Measurements from ENCODE around the gene MDM4. TPM values are rescaled to one million over a fixed set of nuclear protein-coding genes. Genes with fewer than 3 reads are reported as not detected.

Gene MDM4
- total and polyA plus RNA-seq, 2 donors (not counting 1 experiment from before 2014, with no cell fraction given): 46.6 to 374 TPM

- H3K27ac ChIP-seq (ENCODE audit: low read length in 2 of 2): no peak overlapping the region
- H3K4me3 ChIP-seq (ENCODE audit: control extremely low read depth in 1 of 5, extremely low read depth in 1 of 5, insufficient read depth in 1 of 5, low read depth in 2 of 5, low read length in 4 of 5): no peak overlapping the region
- Mint-ChIP-seq H3K9me3 (ENCODE audit: insufficient read depth) (no peaks in the 10 kb centered on the region), H3K4me1 (peaks cover 12% of the 10 kb centered on the region), H3K27me3 (no peaks in the 10 kb centered on the region), H3K4me3 (no peak overlapping the region), H3K27ac (no peak overlapping the region)
- no peak for TF ChIP-seq CTCF (IDR thresholded peaks at IDR 0.05)
- no peak for TF ChIP-seq EZH2 (IDR thresholded peaks at IDR 0.05; ENCODE audit: borderline replicate concordance, insufficient read depth, low read depth, low read length, poor library complexity, severe bottlenecking)
- H3K9me3 ChIP-seq (ENCODE audit: control extremely low read depth in 1 of 3, control insufficient read depth in 2 of 3, insufficient read depth in 1 of 3, low read length in 2 of 3): peaks cover 0 to 3% (median 0%) of the 10 kb centered on the region in 3 donors
- H3K4me2 ChIP-seq (replicated peaks; ENCODE audit: low read depth, low read length, poor library complexity, severe bottlenecking): no peak overlapping the region
- peaks cover 0 to 6% of the 10 kb centered on the region in 2 experiments for H3K36me3 ChIP-seq (replicated peaks in 1 of 2; ENCODE audit: control extremely low read depth in 1 of 2, control insufficient read depth in 1 of 2, extremely low read depth in 1 of 2, insufficient read depth in 2 of 2, low read length in 1 of 2)
- no peak overlapping the region for H3K9ac ChIP-seq (ENCODE audit: low read length)
- POLR2A ChIA-PET: no interaction called here
- ATAC-seq (ENCODE audit: low read depth) (no peak), DNase-seq (no peak)
- WGBS (ENCODE audit: insufficient coverage): 100% methylated on average over 1 of the region's 6 CpGs
- peaks cover 0 to 5% of the 10 kb centered on the region in 2 donors for H3K4me1 ChIP-seq (ENCODE audit: control insufficient read depth in 2 of 2, insufficient read depth in 2 of 2, low read length in 2 of 2)
- CTCF ChIA-PET: no interaction called here
- H4K20me1 ChIP-seq (ENCODE audit: control insufficient read depth, insufficient read depth, low read length, poor library complexity, severe bottlenecking): no peaks in the 10 kb centered on the region
- no peaks in the 10 kb centered on the region for H3K79me2 ChIP-seq (ENCODE audit: control insufficient read depth, insufficient read depth, low read length)
- no peaks in the 10 kb centered on the region for H3K27me3 ChIP-seq (replicated peaks in 1 of 4; ENCODE audit: control extremely low read depth in 1 of 4, control insufficient read depth in 3 of 4, insufficient read depth in 4 of 4, low read length in 3 of 4)
- intact Hi-C loops (cut with micrococcal nuclease): no loop called here
- no peak overlapping the region for H2AFZ ChIP-seq (ENCODE audit: insufficient read depth, low read depth, low read length, poor library complexity, severe bottlenecking)
Measured at GRCh38 chr1:204602111-204602579, 85.9 kb downstream of the MDM4 start.

GRCh38 chr1:204602871-204603542 is 86.8 kb downstream of the MDM4 start:
- Histone ChIP-seq H3K79me2 (ENCODE audit: control insufficient read depth, insufficient read depth, low read length) (no peaks in the 10 kb centered on the region), H3K9ac (ENCODE audit: low read length) (no peak overlapping the region), H3K27me3 (replicated peaks in 1 of 4; ENCODE audit: control extremely low read depth in 1 of 4, control insufficient read depth in 3 of 4, insufficient read depth in 4 of 4, low read length in 3 of 4) (no peaks in the 10 kb centered on the region), H3K4me2 (replicated peaks; ENCODE audit: low read depth, low read length, poor library complexity, severe bottlenecking) (no peak overlapping the region), H3K36me3 (replicated peaks in 1 of 2; ENCODE audit: control extremely low read depth in 1 of 2, control insufficient read depth in 1 of 2, extremely low read depth in 1 of 2, insufficient read depth in 2 of 2, low read length in 1 of 2) (peaks cover 0 to 6% of the 10 kb centered on the region in 2 experiments), H3K4me1 (ENCODE audit: control insufficient read depth in 2 of 2, insufficient read depth in 2 of 2, low read length in 2 of 2) (peaks cover 0 to 5% of the 10 kb centered on the region in 2 donors), H2AFZ (ENCODE audit: insufficient read depth, low read depth, low read length, poor library complexity, severe bottlenecking) (no peak overlapping the region), H3K27ac (ENCODE audit: low read length in 2 of 2) (no peak overlapping the region), H4K20me1 (ENCODE audit: control insufficient read depth, insufficient read depth, low read length, poor library complexity, severe bottlenecking) (no peaks in the 10 kb centered on the region), H3K4me3 (ENCODE audit: control extremely low read depth in 1 of 5, extremely low read depth in 1 of 5, insufficient read depth in 1 of 5, low read depth in 2 of 5, low read length in 4 of 5) (no peak overlapping the region), H3K9me3 (ENCODE audit: control extremely low read depth in 1 of 3, control insufficient read depth in 2 of 3, insufficient read depth in 1 of 3, low read length in 2 of 3) (peaks cover 0 to 3% (median 0%) of the 10 kb centered on the region in 3 donors)
- ChIA-PET POLR2A (no interaction called here), CTCF (no interaction called here)
- intact Hi-C loops (cut with micrococcal nuclease): no loop called here
- Mint-ChIP-seq H3K4me1 (peaks cover 10% of the 10 kb centered on the region), H3K27ac (no peak overlapping the region), H3K9me3 (ENCODE audit: insufficient read depth) (no peaks in the 10 kb centered on the region), H3K27me3 (peaks cover 3% of the 10 kb centered on the region), H3K4me3 (no peak overlapping the region)
- no peak for TF ChIP-seq CTCF (IDR thresholded peaks at IDR 0.05)
- TF ChIP-seq EZH2 (IDR thresholded peaks at IDR 0.05; ENCODE audit: borderline replicate concordance, insufficient read depth, low read depth, low read length, poor library complexity, severe bottlenecking): no peak
- 92% methylated on average over 3 of the region's 6 CpGs for WGBS (ENCODE audit: insufficient coverage)
- DNase-seq (no peak), ATAC-seq (ENCODE audit: low read depth) (no peak)
